ENCODE data around the gene MEIS3. TPM values are rescaled to one million over a fixed set of nuclear protein-coding genes. Genes with fewer than 3 reads are reported as not detected.

Gene MEIS3
- total RNA-seq, 5 donors from 2014 or later (not counting 1 experiment from before 2014, with no cell fraction given), result 0.32 to 0.69 (median 0.54) TPM; not detected in 2

DNA sequence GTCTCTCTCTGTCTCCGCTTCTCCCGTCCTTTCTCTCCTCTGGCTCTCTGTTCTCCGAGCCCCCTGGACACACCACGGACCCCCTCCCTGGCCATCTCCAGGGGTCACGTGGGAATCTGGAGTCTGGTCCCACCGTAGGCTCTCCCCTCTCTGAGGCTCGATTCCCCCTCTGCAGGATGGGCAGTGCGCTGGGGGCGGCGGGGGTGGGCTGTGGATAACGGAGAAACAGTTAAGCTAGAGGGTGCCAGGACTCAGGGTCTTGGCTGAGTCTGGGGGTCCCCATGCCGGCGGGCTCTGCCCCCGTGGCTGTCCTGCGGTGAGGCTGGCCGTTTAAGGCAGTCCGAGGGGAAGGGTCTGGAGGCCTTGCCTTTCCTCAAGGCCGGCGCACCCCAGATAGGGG lies 462 bp upstream of the MEIS3 start:
- Histone ChIP-seq H3K4me3 (ENCODE audit: control insufficient read depth in 1 of 2, extremely low read depth in 1 of 2, low read length in 1 of 2) (no peak overlapping the region), H3K36me3 (ENCODE audit: control insufficient read depth in 2 of 2, extremely low read depth in 1 of 2, insufficient read depth in 1 of 2, low read length in 1 of 2) (no peaks in the 10 kb centered on the region), H3K27me3 (replicated peaks in 1 of 2; ENCODE audit: control insufficient read depth in 2 of 2, extremely low read depth in 1 of 2, insufficient read depth in 2 of 2, low read length in 1 of 2) (peaks cover 18 to 92% of the 10 kb centered on the region in 2 experiments), H3K9me3 (no peaks in the 10 kb centered on the region), H3K27ac (ENCODE audit: low read length) (no peak overlapping the region), H3K4me1 (ENCODE audit: control insufficient read depth in 1 of 2, extremely low read depth in 1 of 2, insufficient read depth in 2 of 2, low read length in 2 of 2) (peaks cover 3 to 38% of the 10 kb centered on the region in 2 experiments)
- Mint-ChIP-seq H3K27me3 (peaks cover 79 to 82% of the 10 kb centered on the region in 2 donors), H3K4me1 (peaks cover 32 to 54% (median 51%) of the 10 kb centered on the region in 3 donors), H3K9me3 (no peaks in the 10 kb centered on the region), H3K36me3 (no peaks in the 10 kb centered on the region), H3K27ac (no peak overlapping the region), H3K4me3 (no peak overlapping the region)
- ChIA-PET POLR2A (no interaction called here), CTCF (interaction anchor here in 1 of 2 donors (1.0 kb wide), 1 partner anchor 28 kb away, joined by 3 read pairs; no protein-coding TSS in a partner anchor)
- ATAC-seq (replicated peaks in 1 of 4), result no peak
- 16% methylated on average over 8 of the region's 19 CpGs for WGBS (ENCODE audit: insufficient coverage)
- no peak for DNase-seq

DNA sequence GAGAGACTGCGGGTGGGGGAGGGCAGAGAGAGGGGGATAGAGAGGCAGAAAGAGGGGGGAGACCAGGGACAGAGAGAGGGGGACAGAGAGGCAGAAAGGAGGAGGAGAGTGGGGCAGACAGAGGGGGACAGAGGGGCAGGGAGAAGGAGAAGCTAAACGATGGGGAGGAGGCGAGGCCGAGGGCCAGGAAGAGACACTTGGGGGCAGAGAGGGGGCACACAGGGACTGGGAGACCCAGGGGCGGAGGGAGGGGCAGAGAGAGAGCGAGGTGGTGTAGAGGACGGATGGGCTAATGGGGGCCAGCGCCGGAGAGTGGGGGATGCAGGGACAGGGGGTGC lies 666 bp downstream of the MEIS3 start:
- no peak overlapping the region for H3K4me3 ChIP-seq (ENCODE audit: control insufficient read depth in 1 of 2, extremely low read depth in 1 of 2, low read length in 1 of 2)
- Mint-ChIP-seq H3K27ac (no peak overlapping the region), H3K4me3 (peak overlapping the region in 1 of 3 donors; percentile 70), H3K9me3 (no peaks in the 10 kb centered on the region), H3K4me1 (peaks cover 32 to 54% (median 51%) of the 10 kb centered on the region in 3 donors), H3K27me3 (peaks cover 78 to 80% of the 10 kb centered on the region in 2 donors), H3K36me3 (no peaks in the 10 kb centered on the region)
- WGBS (ENCODE audit: insufficient coverage), result 0% methylated on average over 9 of the region's 9 CpGs
- CTCF ChIA-PET, result no interaction called here
- peaks cover 3 to 38% of the 10 kb centered on the region in 2 experiments for H3K4me1 ChIP-seq (ENCODE audit: control insufficient read depth in 1 of 2, extremely low read depth in 1 of 2, insufficient read depth in 2 of 2, low read length in 2 of 2)
- ATAC-seq (replicated peaks in 1 of 4) (peak in 2 of 4 experiments; percentile 11 to 17), DNase-seq (no peak)
- H3K27ac ChIP-seq (ENCODE audit: low read length), result no peak overlapping the region
- no peaks in the 10 kb centered on the region for H3K9me3 ChIP-seq
- H3K27me3 ChIP-seq (replicated peaks in 1 of 2; ENCODE audit: control insufficient read depth in 2 of 2, extremely low read depth in 1 of 2, insufficient read depth in 2 of 2, low read length in 1 of 2), result peaks cover 14 to 90% of the 10 kb centered on the region in 2 experiments
- no peaks in the 10 kb centered on the region for H3K36me3 ChIP-seq (ENCODE audit: control insufficient read depth in 2 of 2, extremely low read depth in 1 of 2, insufficient read depth in 1 of 2, low read length in 1 of 2)
- POLR2A ChIA-PET, result no interaction called here

DNA sequence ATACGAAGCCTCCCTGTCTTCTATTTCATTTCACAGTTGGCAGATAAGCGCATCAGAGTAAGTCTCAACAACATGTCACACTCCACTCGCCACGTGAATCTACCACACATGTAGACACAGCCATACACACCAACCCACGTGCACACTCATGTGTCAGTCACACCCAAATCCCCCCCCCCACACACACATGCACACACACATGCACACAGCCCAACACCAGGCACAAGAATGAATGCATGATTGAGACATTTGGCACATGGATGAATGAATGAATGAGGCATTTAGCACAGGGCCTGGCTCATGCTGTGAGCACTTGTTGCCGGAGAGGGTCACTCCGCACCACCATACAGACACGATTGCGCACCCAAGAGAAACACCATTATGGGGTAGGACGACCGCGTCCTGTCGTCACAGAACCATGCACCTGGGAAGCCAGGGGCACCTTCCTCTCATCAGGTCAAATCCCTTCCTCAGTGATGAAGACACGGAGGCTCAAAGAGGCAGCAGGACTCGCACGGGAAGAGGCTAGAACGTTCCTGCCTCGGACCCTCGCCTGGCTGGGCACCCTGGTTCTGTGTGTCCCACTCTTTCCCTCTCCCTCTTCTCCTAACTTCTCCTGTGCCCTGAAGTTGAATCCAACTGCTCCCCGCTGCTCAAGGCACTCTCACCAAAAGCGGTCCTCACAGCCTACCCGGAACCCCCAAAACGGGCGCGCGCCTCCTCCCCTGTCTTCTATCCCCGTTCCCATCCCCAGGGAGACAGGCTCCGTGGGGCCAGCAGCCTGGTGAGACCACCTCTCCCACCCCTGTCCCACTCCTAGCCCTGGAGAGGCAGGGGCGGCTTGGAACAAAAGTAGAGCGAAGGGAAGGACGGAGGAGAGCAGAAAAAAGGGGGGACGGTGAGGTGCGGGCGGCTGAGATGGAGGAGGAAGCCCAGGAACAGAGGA lies 1.3 kb downstream of the MEIS3 start:
- CTCF ChIA-PET, result no interaction called here
- Histone ChIP-seq H3K36me3 (ENCODE audit: control insufficient read depth in 2 of 2, extremely low read depth in 1 of 2, insufficient read depth in 1 of 2, low read length in 1 of 2) (no peaks in the 10 kb centered on the region), H3K27ac (ENCODE audit: low read length) (no peak overlapping the region), H3K9me3 (no peaks in the 10 kb centered on the region), H3K27me3 (replicated peaks in 1 of 2; ENCODE audit: control insufficient read depth in 2 of 2, extremely low read depth in 1 of 2, insufficient read depth in 2 of 2, low read length in 1 of 2) (peaks cover 11 to 87% of the 10 kb centered on the region in 2 experiments), H3K4me1 (ENCODE audit: control insufficient read depth in 1 of 2, extremely low read depth in 1 of 2, insufficient read depth in 2 of 2, low read length in 2 of 2) (peaks cover 3 to 38% of the 10 kb centered on the region in 2 experiments), H3K4me3 (ENCODE audit: control insufficient read depth in 1 of 2, extremely low read depth in 1 of 2, low read length in 1 of 2) (no peak overlapping the region)
- Mint-ChIP-seq H3K27ac (peak overlapping the region in 1 of 2 donors; percentile 13), H3K27me3 (peaks cover 72 to 77% of the 10 kb centered on the region in 2 donors), H3K4me1 (peaks cover 32 to 49% (median 48%) of the 10 kb centered on the region in 3 donors), H3K9me3 (no peaks in the 10 kb centered on the region), H3K4me3 (peak overlapping the region; percentile 29 to 70 (median 63)), H3K36me3 (no peaks in the 10 kb centered on the region)
- ATAC-seq (replicated peaks in 1 of 4) (peak in 1 of 4 experiments; percentile 37), DNase-seq (no peak)
- POLR2A ChIA-PET, result no interaction called here
- WGBS (ENCODE audit: insufficient coverage), result 8% methylated on average over 20 of the region's 34 CpGs

DNA sequence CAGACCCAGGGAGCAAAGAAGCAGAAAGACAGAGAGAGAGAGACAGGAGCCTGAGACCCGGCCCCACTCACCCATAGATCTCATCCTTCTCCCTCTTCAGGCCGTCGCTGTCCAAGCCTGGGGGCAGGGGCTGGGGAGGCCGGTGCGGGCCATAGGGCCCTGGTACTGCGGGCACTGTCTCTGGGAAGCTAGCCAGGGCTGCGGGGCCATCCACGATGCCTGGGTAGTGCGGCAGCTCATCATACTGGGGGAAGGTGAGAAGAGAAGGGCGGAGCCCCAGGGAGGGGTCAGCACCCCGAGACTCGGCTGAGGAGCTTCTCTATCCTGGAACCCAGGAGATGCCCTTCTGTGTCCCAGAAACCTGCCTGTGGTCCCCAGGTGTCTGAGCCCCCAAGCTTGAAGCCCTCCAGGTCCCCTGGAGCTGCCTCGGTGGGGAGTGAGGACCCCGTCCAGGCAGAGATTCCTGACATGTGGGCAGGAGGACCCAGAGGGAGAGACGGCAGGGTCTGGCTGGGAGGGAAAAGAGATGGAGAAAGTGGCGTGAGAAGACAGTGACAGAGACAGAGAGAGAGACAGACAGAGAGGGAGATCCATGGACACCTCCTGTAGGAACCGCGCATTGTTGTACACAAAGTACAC lies 2.1 kb downstream of the MEIS3 start:
- Mint-ChIP-seq H3K36me3 (no peaks in the 10 kb centered on the region), H3K9me3 (no peaks in the 10 kb centered on the region), H3K4me3 (peak overlapping the region in 2 of 3 donors; percentile 29 to 70), H3K4me1 (peaks cover 30 to 41% (median 40%) of the 10 kb centered on the region in 3 donors), H3K27me3 (peaks cover 64 to 69% of the 10 kb centered on the region in 2 donors), H3K27ac (no peak overlapping the region)
- no peak overlapping the region for H3K4me3 ChIP-seq (ENCODE audit: control insufficient read depth in 1 of 2, extremely low read depth in 1 of 2, low read length in 1 of 2)
- no peak overlapping the region for H3K27ac ChIP-seq (ENCODE audit: low read length)
- DNase-seq (no peak), ATAC-seq (replicated peaks in 1 of 4) (no peak)
- H3K36me3 ChIP-seq (ENCODE audit: control insufficient read depth in 2 of 2, extremely low read depth in 1 of 2, insufficient read depth in 1 of 2, low read length in 1 of 2), result no peaks in the 10 kb centered on the region
- H3K9me3 ChIP-seq, result no peaks in the 10 kb centered on the region
- ChIA-PET POLR2A (no interaction called here), CTCF (interaction anchor here in 1 of 2 donors (0.6 kb wide), 1 partner anchor 1085 kb away, joined by 3 read pairs; no protein-coding TSS in a partner anchor)
- WGBS (ENCODE audit: insufficient coverage), result 8% methylated on average over 10 of the region's 18 CpGs
- H3K27me3 ChIP-seq (replicated peaks in 1 of 2; ENCODE audit: control insufficient read depth in 2 of 2, extremely low read depth in 1 of 2, insufficient read depth in 2 of 2, low read length in 1 of 2), result peaks cover 4 to 83% of the 10 kb centered on the region in 2 experiments
- peaks cover 3 to 38% of the 10 kb centered on the region in 2 experiments for H3K4me1 ChIP-seq (ENCODE audit: control insufficient read depth in 1 of 2, extremely low read depth in 1 of 2, insufficient read depth in 2 of 2, low read length in 2 of 2)

DNA sequence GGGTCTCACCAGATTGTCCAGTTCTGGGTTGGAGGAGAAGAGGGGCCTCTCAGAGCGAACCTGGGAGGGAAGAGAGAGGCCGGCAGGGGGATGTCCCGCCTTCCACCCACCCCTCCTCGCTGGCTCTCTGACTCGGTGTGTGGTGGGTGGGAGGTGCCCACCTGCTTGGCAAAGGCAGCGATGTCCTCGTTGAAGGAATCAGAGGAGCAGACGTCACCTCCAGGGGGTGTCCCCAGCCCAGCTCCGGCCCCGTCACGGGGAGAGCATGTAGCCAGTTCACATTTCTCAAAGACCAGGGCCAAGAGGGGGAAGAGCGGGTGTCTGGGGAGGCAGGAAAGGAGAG lies 2.7 kb downstream of the MEIS3 start:
- Histone ChIP-seq H3K9me3 (no peaks in the 10 kb centered on the region), H3K36me3 (ENCODE audit: control insufficient read depth in 2 of 2, extremely low read depth in 1 of 2, insufficient read depth in 1 of 2, low read length in 1 of 2) (no peaks in the 10 kb centered on the region), H3K4me3 (ENCODE audit: control insufficient read depth in 1 of 2, extremely low read depth in 1 of 2, low read length in 1 of 2) (no peak overlapping the region), H3K4me1 (ENCODE audit: control insufficient read depth in 1 of 2, extremely low read depth in 1 of 2, insufficient read depth in 2 of 2, low read length in 2 of 2) (peaks cover 3 to 35% of the 10 kb centered on the region in 2 experiments), H3K27me3 (replicated peaks in 1 of 2; ENCODE audit: control insufficient read depth in 2 of 2, extremely low read depth in 1 of 2, insufficient read depth in 2 of 2, low read length in 1 of 2) (peaks cover 3 to 77% of the 10 kb centered on the region in 2 experiments), H3K27ac (ENCODE audit: low read length) (no peak overlapping the region)
- CTCF ChIA-PET, result interaction anchor here in 1 of 2 donors (0.6 kb wide), 1 partner anchor 1086 kb away, joined by 3 read pairs; no protein-coding TSS in a partner anchor
- H3K27ac Mint-ChIP-seq, result no peak overlapping the region
- peaks cover 59 to 66% of the 10 kb centered on the region in 2 donors for H3K27me3 Mint-ChIP-seq
- peaks cover 28 to 38% (median 34%) of the 10 kb centered on the region in 3 donors for H3K4me1 Mint-ChIP-seq
- H3K4me3 Mint-ChIP-seq, result no peak overlapping the region
- DNase-seq (no peak), ATAC-seq (replicated peaks in 1 of 4) (no peak)
- H3K9me3 Mint-ChIP-seq, result no peaks in the 10 kb centered on the region
- POLR2A ChIA-PET, result no interaction called here
- WGBS (ENCODE audit: insufficient coverage), result 44% methylated on average over 7 of the region's 12 CpGs
- H3K36me3 Mint-ChIP-seq, result no peaks in the 10 kb centered on the region

DNA sequence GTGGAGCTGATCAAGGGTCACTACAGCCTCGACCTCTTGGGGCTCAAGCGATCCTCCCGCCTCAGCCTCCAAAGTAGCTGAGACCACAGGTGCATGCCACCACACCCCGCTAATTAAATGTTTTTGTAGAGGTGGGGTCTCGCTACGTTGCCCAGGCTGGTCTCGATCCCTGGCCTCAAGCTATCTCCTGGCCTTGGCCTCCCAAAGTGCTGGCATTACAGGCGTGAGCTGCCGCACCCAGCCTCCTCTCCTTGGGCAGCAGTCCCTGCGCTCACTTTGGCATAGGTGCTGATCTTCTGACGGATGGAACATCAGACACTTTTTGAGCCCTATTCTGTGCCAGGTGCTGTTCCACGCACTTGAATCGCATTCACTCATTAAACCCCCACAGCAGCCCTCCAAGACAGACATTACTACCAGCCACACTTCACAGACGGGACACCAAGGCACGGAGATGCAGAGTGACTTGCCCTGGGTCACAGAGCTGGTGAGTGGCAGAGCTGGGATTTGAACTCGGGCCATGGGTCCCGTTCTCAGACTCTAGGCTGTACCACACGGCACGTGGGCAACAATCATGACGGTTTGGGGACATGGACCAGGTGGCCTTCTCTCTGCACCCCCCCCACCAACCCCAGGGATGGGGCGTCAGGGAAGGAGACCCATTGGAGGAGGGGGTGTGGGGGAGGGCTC lies 3.2 kb downstream of the MEIS3 start:
- peaks cover 23 to 33% (median 29%) of the 10 kb centered on the region in 3 donors for H3K4me1 Mint-ChIP-seq
- 97% methylated on average over 11 of the region's 21 CpGs for WGBS (ENCODE audit: insufficient coverage)
- no peak overlapping the region for H3K4me3 Mint-ChIP-seq
- Histone ChIP-seq H3K9me3 (no peaks in the 10 kb centered on the region), H3K4me1 (ENCODE audit: control insufficient read depth in 1 of 2, extremely low read depth in 1 of 2, insufficient read depth in 2 of 2, low read length in 2 of 2) (peaks cover 3 to 31% of the 10 kb centered on the region in 2 experiments), H3K36me3 (ENCODE audit: control insufficient read depth in 2 of 2, extremely low read depth in 1 of 2, insufficient read depth in 1 of 2, low read length in 1 of 2) (no peaks in the 10 kb centered on the region), H3K27me3 (replicated peaks in 1 of 2; ENCODE audit: control insufficient read depth in 2 of 2, extremely low read depth in 1 of 2, insufficient read depth in 2 of 2, low read length in 1 of 2) (peaks cover 3 to 72% of the 10 kb centered on the region in 2 experiments), H3K27ac (ENCODE audit: low read length) (no peak overlapping the region), H3K4me3 (ENCODE audit: control insufficient read depth in 1 of 2, extremely low read depth in 1 of 2, low read length in 1 of 2) (no peak overlapping the region)
- ATAC-seq (replicated peaks in 1 of 4) (no peak), DNase-seq (no peak)
- no peaks in the 10 kb centered on the region for H3K36me3 Mint-ChIP-seq
- CTCF ChIA-PET, result no interaction called here
- H3K27ac Mint-ChIP-seq, result no peak overlapping the region
- no peaks in the 10 kb centered on the region for H3K9me3 Mint-ChIP-seq
- H3K27me3 Mint-ChIP-seq, result peaks cover 54 to 60% of the 10 kb centered on the region in 2 donors
- POLR2A ChIA-PET, result no interaction called here

All from T-cell (primary cell).